ENCODE results near the gene MUC2.
"Not testable (repeated sequence)": the region's sequence is repeated elsewhere in the genome, so short reads cannot be mapped to it uniquely, and the experiment has no call there.

MUC2 gene

GRCh38 chr11:1109918-1110705, 35.4 kb downstream of the MUC2 start:
- H3K9me3 ChIP-seq = no peaks in the 10 kb centered on the region

GRCh38 chr11:1111545-1112212, 37.0 kb downstream of the MUC2 start:
- Histone ChIP-seq H3K4me3 (no peak overlapping the region), H3K36me3 (replicated peaks) (no peaks in the 10 kb centered on the region), H3K9me3 (no peaks in the 10 kb centered on the region), H3K27me3 (ENCODE audit: low read depth) (no peaks in the 10 kb centered on the region), H3K4me1 (no peaks in the 10 kb centered on the region)
- no peak for DNase-seq (ENCODE audit: low spot score in 2 of 2)
- in situ Hi-C loops (cut with MboI; ENCODE audit: low sequenced_read_pairs) = loop anchor here (10.0 kb wide), 1 partner anchor 393 kb away; no protein-coding TSS in a partner anchor

More at GRCh38 chr11:1109918-1110705, 35.4 kb downstream of the MUC2 start:
- Histone ChIP-seq H3K36me3 (replicated peaks) (no peaks in the 10 kb centered on the region), H3K4me1 (no peaks in the 10 kb centered on the region), H3K4me3 (no peak overlapping the region), H3K27me3 (ENCODE audit: low read depth) (no peaks in the 10 kb centered on the region)
- DNase-seq (ENCODE audit: low spot score in 2 of 2) = no peak
- in situ Hi-C loops (cut with MboI; ENCODE audit: low sequenced_read_pairs) = loop anchor here (10.0 kb wide), 1 partner anchor 395 kb away; no protein-coding TSS in a partner anchor

DNA sequence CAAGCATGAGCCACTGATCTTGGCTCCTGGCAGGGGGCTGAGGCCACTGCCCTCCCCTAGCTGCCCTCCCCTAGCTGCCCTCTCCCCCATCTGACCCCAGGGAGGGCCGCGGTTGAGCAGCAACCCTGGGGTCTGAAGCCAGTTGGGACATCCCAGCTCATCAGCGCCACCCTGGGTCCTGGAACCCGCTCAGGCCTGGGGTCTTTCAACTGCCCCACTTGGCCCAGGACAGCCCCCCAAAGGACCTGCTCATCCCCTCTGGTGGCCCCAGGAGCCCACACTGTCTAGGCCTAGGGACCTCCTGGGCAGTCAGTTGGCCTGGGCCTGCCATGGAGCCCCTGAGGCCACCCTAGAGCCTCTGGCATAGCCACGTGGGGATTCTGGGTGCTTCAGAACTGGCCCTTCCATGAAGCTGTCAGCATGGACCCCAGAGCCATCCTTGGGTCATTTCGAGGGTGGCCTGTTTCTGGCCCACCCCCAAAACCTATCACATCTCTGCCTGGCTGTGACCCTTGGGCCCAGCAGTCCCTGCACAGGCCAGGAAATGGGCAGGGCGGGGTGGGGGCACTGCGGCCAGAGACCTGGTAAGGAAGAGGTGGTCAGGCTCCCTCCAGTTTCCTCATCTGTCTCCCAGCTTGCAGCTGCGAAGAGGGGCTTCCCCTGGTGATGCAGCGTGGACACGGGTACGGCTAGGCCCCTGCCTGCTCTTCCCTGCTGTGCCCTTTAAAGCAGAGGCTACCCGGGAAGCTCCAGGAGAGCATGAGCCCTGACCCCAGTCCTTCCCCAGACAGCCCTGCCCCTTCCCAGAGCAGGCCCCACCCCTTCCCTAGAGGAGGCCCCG, 37.9 kb downstream of the MUC2 start:
- H3K27me3 ChIP-seq (ENCODE audit: low read depth) = no peaks in the 10 kb centered on the region
- DNase-seq (ENCODE audit: low spot score in 2 of 2) = no peak
- in situ Hi-C loops (cut with MboI; ENCODE audit: low sequenced_read_pairs) = loop anchor here (10.0 kb wide), 1 partner anchor 392 kb away; no protein-coding TSS in a partner anchor
- no peaks in the 10 kb centered on the region for H3K36me3 ChIP-seq (replicated peaks)
- H3K4me3 ChIP-seq = no peak overlapping the region
- no peaks in the 10 kb centered on the region for H3K4me1 ChIP-seq
- H3K9me3 ChIP-seq = no peaks in the 10 kb centered on the region

DNA sequence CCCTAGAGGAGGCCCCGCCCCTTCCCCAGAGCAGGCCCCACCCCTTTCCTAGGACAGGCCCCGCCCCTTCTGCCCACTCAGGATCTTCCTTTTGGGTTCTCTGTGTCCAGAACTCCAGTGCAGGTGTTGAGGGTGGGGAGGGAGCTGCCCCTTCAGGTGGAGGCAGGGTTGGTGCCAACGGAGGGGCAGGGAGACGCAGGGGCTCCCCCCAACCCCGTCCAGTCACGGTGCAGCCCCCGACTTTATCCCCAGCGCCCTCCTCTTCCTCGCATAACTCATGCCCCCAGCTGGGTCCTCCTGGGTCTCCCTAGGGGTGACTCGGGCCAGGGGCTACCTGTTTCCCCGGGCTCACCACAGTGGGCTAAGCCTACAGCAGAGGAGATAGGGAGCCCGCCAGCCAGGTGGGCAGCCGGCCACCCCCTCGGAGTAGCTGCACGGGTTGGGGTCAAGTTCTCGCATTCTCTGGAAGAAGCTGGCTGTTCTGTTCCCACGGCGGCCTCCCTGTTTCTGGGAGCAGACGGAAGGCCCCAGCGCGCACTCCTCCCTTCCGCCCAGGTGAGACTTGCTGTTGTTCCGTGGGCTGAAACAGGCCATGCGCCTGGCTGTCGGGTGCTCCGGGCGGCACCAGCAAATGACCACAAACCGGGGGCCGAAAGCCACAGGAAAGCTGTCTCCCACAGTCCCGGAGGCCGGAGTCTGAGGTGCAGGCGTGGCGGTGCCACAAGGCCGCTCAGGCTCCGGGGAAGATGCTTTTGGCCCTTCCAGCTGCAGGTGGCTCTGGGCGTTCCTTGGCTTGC, 38.9 kb downstream of the MUC2 start:
- Histone ChIP-seq H3K4me3 (no peak overlapping the region), H3K9me3 (no peaks in the 10 kb centered on the region), H3K4me1 (no peaks in the 10 kb centered on the region), H3K36me3 (replicated peaks) (no peaks in the 10 kb centered on the region), H3K27me3 (ENCODE audit: low read depth) (no peaks in the 10 kb centered on the region)
- DNase-seq (ENCODE audit: low spot score in 2 of 2) = no peak
- in situ Hi-C loops (cut with MboI; ENCODE audit: low sequenced_read_pairs) = loop anchor here (10.0 kb wide), 1 partner anchor 391 kb away; no protein-coding TSS in a partner anchor

DNA sequence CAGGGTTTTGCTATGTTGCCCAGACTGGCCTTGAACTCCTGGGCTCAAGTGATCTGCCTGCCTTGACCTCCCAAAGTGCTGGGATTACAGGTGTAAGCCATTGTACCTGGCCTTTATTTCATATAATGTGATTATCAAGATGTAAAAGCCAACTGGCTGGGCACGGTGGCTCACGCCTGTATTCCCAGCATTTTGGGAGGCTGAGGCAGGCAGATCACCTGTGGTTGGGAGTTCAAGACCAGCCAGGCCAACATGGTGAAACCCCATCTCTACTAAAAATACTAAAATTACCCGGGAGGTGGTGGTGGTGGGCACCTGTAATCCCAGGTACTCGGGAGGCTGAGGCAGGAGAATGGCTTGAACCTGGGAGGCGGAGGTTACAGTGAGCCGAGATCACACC, 40.6 kb downstream of the MUC2 start:
- not testable (repeated sequence) for H3K4me1 ChIP-seq; DNase-seq (ENCODE audit: low spot score in 2 of 2); H3K4me3 ChIP-seq; H3K36me3 ChIP-seq (replicated peaks); H3K9me3 ChIP-seq; H3K27me3 ChIP-seq (ENCODE audit: low read depth)
- in situ Hi-C loops (cut with MboI; ENCODE audit: low sequenced_read_pairs) = loop anchor here (10.0 kb wide), 1 partner anchor 390 kb away; no protein-coding TSS in a partner anchor

- in situ Hi-C loops (cut with MboI; ENCODE audit: low sequenced_read_pairs) = loop anchor here (10.0 kb wide), 1 partner anchor 389 kb away; no protein-coding TSS in a partner anchor
- Histone ChIP-seq H3K4me3 (no peak overlapping the region), H3K4me1 (no peaks in the 10 kb centered on the region), H3K36me3 (replicated peaks) (no peaks in the 10 kb centered on the region), H3K27me3 (ENCODE audit: low read depth) (0 out of 2 replicates have a peak, but pooled peaks cover 3% of the 10 kb centered on the region), H3K9me3 (no peaks in the 10 kb centered on the region)
- no peak for DNase-seq (ENCODE audit: low spot score in 2 of 2)
Measured at GRCh38 chr11:1116104-1116503, 41.4 kb downstream of the MUC2 start.

- no peak overlapping the region for H3K4me3 ChIP-seq
- in situ Hi-C loops (cut with MboI; ENCODE audit: low sequenced_read_pairs) = loop anchor here (10.0 kb wide), 1 partner anchor 388 kb away; no protein-coding TSS in a partner anchor
- H3K36me3 ChIP-seq (replicated peaks) = no peaks in the 10 kb centered on the region
- no peaks in the 10 kb centered on the region for H3K4me1 ChIP-seq
- H3K27me3 ChIP-seq (ENCODE audit: low read depth) = 0 out of 2 replicates have a peak, but pooled peaks cover 3% of the 10 kb centered on the region
- H3K9me3 ChIP-seq = no peaks in the 10 kb centered on the region
- no peak for DNase-seq (ENCODE audit: low spot score in 2 of 2)
Measured at GRCh38 chr11:1116666-1117390, 42.2 kb downstream of the MUC2 start.

- H3K27me3 ChIP-seq (ENCODE audit: low read depth) = 0 out of 2 replicates have a peak, but pooled peaks cover 3% of the 10 kb centered on the region
- peak in 1 of 2 experiments; percentile 2 for DNase-seq (ENCODE audit: low spot score in 2 of 2)
- no peaks in the 10 kb centered on the region for H3K9me3 ChIP-seq
- H3K4me3 ChIP-seq = no peak overlapping the region
- H3K4me1 ChIP-seq = no peaks in the 10 kb centered on the region
- no peaks in the 10 kb centered on the region for H3K36me3 ChIP-seq (replicated peaks)
- in situ Hi-C loops (cut with MboI; ENCODE audit: low sequenced_read_pairs) = loop anchor here (10.0 kb wide), 1 partner anchor 387 kb away; no protein-coding TSS in a partner anchor
Measured at GRCh38 chr11:1117992-1118391, 43.3 kb downstream of the MUC2 start.

DNA sequence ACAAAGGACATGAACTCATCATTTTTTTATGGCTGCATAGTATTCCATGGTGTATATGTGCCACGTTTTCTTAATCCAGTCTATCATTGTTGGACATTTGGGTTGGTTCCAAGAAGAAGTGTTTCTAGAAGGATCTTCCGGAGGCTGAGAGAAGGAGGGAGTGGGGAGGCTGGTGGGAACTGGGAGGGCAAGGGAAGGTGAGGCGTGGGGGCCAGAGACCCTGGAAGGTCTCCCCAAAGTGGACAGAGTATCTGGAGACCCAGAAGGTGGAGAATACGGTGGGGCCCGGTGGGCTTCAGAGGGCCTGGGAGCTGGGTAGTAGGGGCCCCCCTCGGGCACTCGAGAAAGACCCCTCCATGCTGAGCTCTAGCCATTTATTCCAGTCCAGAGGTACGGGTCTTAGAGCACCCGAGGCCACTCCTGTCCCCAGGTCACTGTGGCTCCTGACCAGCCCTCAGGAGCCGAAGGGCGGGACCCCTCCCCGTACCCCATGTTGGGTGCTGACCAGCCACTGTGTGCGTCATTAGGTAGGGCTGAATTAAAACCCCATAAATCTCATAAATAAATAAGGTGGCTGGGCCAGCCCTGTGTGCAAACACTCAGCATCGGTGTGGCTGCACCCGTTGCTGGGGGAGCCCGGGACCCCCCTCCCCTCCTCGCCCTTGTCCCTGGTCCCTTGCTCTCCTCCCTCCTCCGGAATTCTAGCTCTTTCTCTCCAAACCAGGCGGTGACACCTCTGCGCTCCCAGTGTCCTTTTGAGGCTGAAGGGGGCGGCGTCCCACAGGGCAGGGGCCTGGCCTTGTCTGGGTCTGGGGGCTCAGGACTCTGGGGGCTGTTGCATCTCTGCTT, 44.3 kb downstream of the MUC2 start:
- Histone ChIP-seq H3K4me3 (no peak overlapping the region), H3K27me3 (ENCODE audit: low read depth) (0 out of 2 replicates have a peak, but pooled peaks cover 3% of the 10 kb centered on the region), H3K36me3 (replicated peaks) (no peaks in the 10 kb centered on the region), H3K9me3 (no peaks in the 10 kb centered on the region), H3K4me1 (no peaks in the 10 kb centered on the region)
- no peak for DNase-seq (ENCODE audit: low spot score in 2 of 2)
- in situ Hi-C loops (cut with MboI; ENCODE audit: low sequenced_read_pairs) = loop anchor here (10.0 kb wide), 1 partner anchor 386 kb away; no protein-coding TSS in a partner anchor

GRCh38 chr11:1119604-1120146, 45.0 kb downstream of the MUC2 start:
- in situ Hi-C loops (cut with MboI; ENCODE audit: low sequenced_read_pairs) = loop anchor here (10.0 kb wide), 1 partner anchor 385 kb away; no protein-coding TSS in a partner anchor

More at GRCh38 chr11:1119604-1120146, 45.0 kb downstream of the MUC2 start:
- peak in 1 of 2 experiments; percentile 5 for DNase-seq (ENCODE audit: low spot score in 2 of 2)
- Histone ChIP-seq H3K27me3 (ENCODE audit: low read depth) (0 out of 2 replicates have a peak, but pooled peaks cover 3% of the 10 kb centered on the region), H3K36me3 (replicated peaks) (no peaks in the 10 kb centered on the region), H3K4me3 (no peak overlapping the region), H3K4me1 (no peaks in the 10 kb centered on the region), H3K9me3 (no peaks in the 10 kb centered on the region)

Measured in HAP-1 (cell line).